Activated CD4-positive, alpha-beta T cell treated with anti-CD3 and anti-CD28 coated beads for 24 hours (primary cell): ENCODE measurements around the gene PDE8A.
"Not testable (repeated sequence)": the region's sequence is repeated elsewhere in the genome, so short reads cannot be mapped to it uniquely, and the experiment has no call there.

ENCODE experiments used
- DNase-seq, 2 donors: peaks; one replicate each; pipeline ENCODE4 v3.0.0-alpha.2; 2020; ENCODE audit warnings: low read depth in 2 of 2

The PDE8A gene

GRCh38 chr15:85011160-85011571, 29.5 kb downstream of the PDE8A start:
- no peak for DNase-seq

GRCh38 chr15:85011724-85012123, 30.1 kb downstream of the PDE8A start:
- not testable (repeated sequence) for DNase-seq

- no peak for DNase-seq
These were observed 32.1 kb downstream of the PDE8A start for GRCh38 chr15:85013785-85014184.

DNA sequence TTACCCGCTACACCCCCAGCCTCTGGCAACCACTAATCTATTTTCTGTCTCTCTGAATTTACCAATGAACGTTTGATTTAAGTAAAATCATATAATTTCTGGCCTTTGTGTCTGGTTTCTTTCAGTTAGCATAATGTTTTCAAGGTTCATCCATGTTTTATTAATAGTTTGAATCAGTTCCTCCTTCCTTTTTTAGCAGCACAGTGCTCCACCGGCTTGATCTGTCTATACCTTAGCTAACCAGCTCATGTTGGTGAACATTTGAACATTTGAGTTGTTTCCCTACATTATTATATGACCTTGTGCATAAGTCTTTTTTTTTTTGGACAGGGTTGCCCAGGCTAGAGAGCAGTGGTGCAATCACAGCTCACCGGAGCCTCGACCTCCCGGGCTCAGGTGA, 33.3 kb downstream of the PDE8A start:
- DNase-seq, result no peak

- DNase-seq, result no peak
These were observed 34.6 kb downstream of the PDE8A start for GRCh38 chr15:85016275-85016674.

DNA sequence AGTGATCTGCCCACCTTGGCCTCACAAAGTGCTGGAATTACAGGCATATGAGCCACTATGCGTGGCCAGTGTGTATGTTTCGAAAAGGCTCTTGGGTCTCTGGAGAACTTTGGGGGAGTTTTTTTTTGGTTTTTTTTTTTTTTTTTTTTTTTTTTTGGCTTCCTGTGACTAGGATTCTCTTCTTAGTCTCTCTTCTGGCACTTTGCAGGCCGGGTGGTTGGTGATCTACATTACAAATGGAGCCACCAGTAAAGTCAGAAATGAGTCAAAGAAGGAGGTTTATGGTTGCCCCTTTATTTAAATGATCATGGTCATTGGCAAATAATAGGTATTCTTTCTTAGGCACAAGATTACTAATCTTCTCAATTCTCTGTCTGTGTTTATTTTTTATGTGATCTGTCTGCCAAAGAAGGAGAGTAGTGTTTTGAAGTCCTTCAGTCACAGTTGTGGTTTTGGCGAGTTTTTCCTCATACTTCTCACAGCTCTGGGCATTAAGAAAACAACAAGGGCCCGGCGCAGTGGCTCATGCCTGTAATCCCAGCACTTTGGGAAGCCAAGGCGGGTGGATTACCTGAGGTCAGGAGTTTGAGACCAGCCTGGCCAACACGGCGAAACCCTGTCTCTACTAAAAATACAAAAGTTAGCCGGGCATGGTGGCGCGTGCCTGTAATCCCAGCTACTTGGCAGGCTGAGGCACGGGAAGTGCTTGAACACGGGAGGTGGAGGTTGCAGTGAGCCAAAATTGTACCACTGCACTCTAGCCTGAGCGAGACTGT, 38.3 kb downstream of the PDE8A start:
- no peak for DNase-seq

- no peak for DNase-seq
These were observed 39.8 kb downstream of the PDE8A start for GRCh38 chr15:85021409-85021808.

DNA sequence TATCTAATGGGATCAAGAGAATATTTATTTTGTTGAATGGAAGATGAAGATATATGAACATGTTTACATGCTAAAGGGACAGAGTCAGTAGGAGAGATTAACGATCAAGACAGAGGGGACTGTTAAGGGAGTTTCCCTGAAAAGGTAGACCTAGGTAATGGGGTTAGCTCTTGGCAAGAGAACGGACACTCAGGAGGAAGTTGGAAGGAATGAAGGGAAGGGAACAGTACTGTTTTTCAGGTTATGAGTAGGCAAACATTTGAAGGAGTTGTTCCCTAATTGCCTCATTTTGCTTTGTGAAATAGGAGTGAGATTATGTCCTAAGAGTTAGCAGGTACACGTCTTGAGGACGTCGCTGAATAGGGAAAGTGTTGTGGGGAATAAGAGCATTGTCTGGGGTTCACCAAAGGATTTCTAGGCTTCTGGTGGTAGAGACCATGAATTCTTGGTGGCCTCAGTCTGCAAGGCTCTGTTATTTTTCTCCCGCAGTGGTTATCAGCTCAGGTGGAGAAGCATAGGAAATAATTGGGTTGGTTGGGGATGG, 41.3 kb downstream of the PDE8A start:
- DNase-seq, result no peak

DNA sequence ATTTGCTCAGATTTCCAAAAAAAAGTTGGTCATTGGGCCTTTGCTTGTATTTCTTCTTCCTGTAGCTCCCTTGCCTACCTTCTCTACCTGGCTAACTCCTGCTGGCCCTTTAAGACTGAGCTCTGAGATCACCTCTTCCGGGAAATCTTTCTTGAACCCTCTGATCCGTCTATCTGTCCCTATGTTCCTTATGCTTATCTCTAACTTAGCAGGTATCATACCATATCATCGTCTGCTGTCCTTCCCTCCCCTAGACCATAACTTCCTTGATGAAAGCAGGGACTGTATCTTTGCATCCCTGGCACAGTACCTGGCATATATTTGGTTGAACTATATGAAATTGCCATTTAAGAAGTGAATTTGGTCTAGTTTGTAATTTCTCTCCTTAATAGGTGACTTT, 42.3 kb downstream of the PDE8A start:
- no peak for DNase-seq

DNA sequence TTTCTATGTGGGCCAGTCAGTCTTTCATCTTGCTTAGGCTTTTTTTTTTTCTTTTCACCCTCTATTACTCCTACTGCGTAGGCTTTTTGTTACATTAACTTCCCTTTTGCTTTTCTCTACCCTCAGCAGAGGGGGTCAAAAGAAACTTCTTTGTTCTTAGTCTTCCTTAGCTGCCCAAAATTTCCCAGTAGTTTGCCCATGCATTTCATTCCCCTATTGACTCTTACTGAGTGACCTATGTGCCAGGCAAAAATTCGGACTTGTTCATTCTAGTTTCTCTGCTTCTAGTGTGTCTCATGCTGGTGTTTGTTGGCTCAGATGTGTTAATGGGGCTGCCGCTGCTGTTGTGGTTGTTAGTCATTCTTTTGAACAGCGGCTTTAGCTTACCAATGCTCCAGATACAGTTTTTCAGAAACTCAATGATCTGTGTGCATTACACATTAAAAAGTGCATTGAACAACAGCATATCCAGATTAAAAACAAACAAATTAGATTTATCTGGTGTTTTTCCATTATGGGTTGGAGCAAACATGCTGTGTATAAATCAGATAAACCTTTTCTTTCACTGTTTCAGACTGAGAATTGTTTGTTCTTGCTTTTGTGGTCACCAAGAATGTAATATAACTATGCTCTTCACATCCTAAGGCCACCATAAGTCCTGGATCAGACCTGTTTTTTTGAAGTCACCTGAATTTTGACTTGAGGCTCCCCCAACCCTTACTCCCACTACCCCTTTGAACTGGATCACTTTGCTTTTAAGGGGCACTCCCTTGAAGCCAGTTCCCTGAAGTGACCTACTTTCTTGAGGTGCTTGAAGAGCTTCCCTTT, 43.1 kb downstream of the PDE8A start:
- DNase-seq, result no peak

GRCh38 chr15:85025516-85026251, 44.0 kb downstream of the PDE8A start:
- no peak for DNase-seq

DNA sequence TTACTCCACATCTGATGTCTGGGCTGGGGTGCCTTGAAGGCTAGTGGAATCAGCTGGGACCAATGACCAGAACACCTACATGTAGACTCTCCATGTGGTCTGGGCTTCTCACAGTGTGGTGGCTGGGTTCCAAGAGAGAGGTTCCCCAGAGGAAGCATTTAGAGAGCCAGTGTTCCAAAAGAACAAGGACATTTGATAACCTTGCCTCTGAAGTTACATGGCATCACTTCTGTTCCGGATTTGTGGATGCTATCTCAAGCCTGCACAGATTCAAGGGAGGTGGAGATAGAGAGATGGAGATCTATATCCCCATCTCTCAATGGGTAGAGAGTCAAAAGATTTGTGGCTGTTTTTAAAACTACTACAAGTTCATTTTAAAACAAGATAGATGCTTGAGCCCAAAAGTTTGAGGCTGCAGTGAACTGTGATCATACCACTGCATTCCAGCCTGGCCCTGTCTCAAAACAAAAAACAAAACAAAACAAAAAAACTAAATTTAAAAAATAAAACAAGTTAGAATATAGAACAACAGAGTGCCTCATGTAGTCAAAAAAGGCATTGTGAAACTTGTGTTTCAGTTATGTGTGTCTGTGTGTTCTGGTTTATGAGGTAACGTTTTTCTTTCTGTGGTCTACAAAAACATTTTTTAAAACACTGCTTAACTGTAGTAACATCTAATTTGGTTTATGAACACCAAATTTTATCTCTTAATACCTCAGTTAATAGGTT, 44.8 kb downstream of the PDE8A start:
- DNase-seq, result no peak

GRCh38 chr15:85027033-85027380, 45.4 kb downstream of the PDE8A start:
- no peak for DNase-seq

- no peak for DNase-seq
These were observed 45.8 kb downstream of the PDE8A start for GRCh38 chr15:85027421-85027820.

- DNase-seq, result no peak
These were observed 46.8 kb downstream of the PDE8A start for GRCh38 chr15:85028416-85028815.

GRCh38 chr15:85029221-85029620, 47.6 kb downstream of the PDE8A start:
- no peak for DNase-seq

DNA sequence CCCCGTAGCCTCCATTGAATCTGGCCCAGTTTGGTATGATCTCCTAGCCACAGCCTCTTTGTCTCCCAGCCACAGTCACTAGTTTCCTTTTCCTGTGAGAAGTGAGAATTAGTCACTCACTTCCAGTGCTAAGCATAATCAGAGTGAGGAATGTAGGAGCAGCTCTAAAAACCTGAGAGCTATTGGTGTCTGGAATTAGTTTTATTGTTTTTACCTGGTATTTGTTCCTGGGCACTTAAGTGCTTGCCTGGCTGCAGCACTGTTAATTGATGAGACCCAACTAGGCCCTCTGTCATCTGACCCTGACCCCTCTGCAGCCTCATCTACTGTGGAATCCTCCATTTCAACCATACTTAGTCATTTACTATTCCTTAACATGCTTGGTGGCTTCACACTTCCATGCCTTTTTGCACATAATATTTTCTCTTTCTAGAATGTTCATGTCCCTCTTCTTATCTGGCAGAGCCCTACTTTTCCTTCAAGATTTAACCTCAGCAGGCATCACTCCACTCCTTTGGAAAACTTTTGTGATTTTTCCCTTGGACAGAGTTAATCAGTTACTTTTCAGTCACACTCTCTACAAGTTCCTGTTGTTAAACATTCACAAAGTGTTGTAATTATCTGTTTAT, 48.8 kb downstream of the PDE8A start:
- no peak for DNase-seq

GRCh38 chr15:85031086-85031943, 49.7 kb downstream of the PDE8A start:
- DNase-seq, result no peak

- no peak for DNase-seq
These were observed 50.4 kb downstream of the PDE8A start for GRCh38 chr15:85031944-85032558.

DNA sequence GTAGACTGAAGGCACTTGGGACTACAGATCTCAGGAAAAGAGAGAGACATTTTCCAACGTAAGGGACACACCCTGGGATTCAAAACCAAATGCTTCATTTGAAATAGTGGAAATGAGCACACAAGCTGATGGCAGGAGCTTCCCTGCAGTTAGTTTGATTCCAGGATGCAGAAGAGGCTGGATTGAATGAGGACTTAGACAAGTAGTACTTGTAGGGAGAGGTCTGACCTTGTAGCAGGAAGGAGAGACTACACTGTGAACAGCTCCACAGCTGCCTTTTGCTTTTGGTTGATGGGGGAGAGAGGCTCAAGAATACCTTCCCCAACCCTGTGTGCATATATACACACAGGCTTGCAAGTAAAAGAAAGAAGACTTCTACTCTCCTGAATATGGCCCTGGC, 51.5 kb downstream of the PDE8A start:
- no peak for DNase-seq
